Nucleus accumbens (tissue), 56 donors: Measurements from ENCODE around the gene PER1.
"Not testable (repeated sequence)": the region's sequence is repeated elsewhere in the genome, so short reads cannot be mapped to it uniquely, and the experiment has no call there.

Experiments
- DNase-seq, 56 donors: peaks; one replicate each; lab custom pipeline; 2025; lab: John Stamatoyannopoulos, UW

Gene PER1

GRCh38 chr17:8108972-8109660 lies 43.1 kb downstream of the PER1 start:
- DNase-seq: no peak

GRCh38 chr17:8106980-8107379 lies 45.2 kb downstream of the PER1 start:
- DNase-seq: not testable (repeated sequence)

- DNase-seq: no peak
These were observed 46.2 kb downstream of the PER1 start for GRCh38 chr17:8105957-8106398.

- DNase-seq: no peak
These were observed 47.3 kb downstream of the PER1 start for GRCh38 chr17:8104911-8105310.

- no peak for DNase-seq
These were observed 48.7 kb downstream of the PER1 start for GRCh38 chr17:8103549-8103948.

GRCh38 chr17:8101721-8102120 lies 50.5 kb downstream of the PER1 start:
- DNase-seq: no peak

- DNase-seq: no peak
These were observed 51.4 kb downstream of the PER1 start for GRCh38 chr17:8100763-8101162.

- no peak for DNase-seq
These were observed 52.1 kb downstream of the PER1 start for GRCh38 chr17:8100111-8100510.

GRCh38 chr17:8096541-8096940 lies 55.7 kb downstream of the PER1 start:
- no peak for DNase-seq

- no peak for DNase-seq
These were observed 56.8 kb downstream of the PER1 start for GRCh38 chr17:8095361-8095760.

GRCh38 chr17:8091033-8091687 lies 61.0 kb downstream of the PER1 start:
- DNase-seq: no peak
